Measurements from ENCODE around the gene RHEBL1.

DNA sequence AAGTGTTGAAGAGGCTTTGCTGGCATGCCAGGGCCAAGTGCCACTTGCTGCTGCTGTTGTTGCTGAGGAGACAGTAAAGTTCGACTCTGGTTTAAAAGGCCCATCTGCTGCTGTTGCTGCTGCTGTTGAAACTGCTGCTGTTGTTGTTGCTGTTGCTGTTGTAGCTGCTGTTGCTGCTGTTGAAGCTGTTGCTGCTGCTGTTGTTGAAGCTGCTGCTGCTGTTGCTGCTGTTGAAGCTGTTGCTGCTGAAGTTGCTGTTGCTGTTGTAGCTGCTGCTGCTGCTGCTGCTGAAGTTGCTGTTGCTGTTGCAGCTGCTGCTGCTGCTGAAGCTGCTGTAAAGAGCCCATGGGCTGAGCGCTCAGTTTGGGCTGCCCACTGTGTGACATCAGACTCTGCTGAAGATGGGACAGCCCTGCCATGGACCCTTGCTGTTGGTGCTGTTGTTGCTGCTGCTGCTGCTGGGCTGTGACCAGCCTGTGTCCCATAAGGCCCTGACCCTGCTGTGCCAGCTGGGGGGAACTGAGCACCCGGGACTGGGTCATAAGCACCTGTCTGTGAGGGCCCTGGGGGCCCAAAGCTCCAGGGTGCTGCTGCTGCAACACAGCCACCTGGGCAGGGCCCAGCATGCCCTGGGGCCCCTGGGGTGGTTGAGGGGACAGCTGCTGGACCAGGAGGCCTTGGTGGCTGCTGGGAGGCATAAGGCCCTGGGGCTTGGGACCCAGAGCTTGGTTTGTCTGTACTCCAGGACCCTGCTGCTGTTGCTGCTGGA lies 36.9 kb downstream of the RHEBL1 start:
- TF ChIP-seq POLR2A (IDR thresholded peaks at IDR 0.05) (no peak), POLR2AphosphoS5 (IDR thresholded peaks at IDR 0.05) (no peak)
- TF ChIP-seq, protein P1, sequence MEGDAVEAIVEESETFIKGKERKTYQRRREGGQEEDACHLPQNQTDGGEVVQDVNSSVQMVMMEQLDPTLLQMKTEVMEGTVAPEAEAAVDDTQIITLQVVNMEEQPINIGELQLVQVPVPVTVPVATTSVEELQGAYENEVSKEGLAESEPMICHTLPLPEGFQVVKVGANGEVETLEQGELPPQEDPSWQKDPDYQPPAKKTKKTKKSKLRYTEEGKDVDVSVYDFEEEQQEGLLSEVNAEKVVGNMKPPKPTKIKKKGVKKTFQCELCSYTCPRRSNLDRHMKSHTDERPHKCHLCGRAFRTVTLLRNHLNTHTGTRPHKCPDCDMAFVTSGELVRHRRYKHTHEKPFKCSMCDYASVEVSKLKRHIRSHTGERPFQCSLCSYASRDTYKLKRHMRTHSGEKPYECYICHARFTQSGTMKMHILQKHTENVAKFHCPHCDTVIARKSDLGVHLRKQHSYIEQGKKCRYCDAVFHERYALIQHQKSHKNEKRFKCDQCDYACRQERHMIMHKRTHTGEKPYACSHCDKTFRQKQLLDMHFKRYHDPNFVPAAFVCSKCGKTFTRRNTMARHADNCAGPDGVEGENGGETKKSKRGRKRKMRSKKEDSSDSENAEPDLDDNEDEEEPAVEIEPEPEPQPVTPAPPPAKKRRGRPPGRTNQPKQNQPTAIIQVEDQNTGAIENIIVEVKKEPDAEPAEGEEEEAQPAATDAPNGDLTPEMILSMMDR (IDR thresholded peaks at IDR 0.05), result no peak

All from breast epithelium (tissue), 3 donors.